H1 (cell line): Measurements from ENCODE around the gene MTMR4. TPM values are rescaled to one million over a fixed set of nuclear protein-coding genes. Genes with fewer than 3 reads are reported as not detected.

Source experiments
- CTCF ChIA-PET: fragments of 300-600 bp; sonication (Branson Sonifier 250); formaldehyde crosslinking; loops from one replicate; lab custom pipeline; 2021; ENCODE audit not compliant: partially characterized antibody; lab: Charles Lee
- POLR2A ChIA-PET: fragments of 300-600 bp; sonication (Branson Sonifier 250); formaldehyde crosslinking; loops from one replicate; lab custom pipeline; 2021; ENCODE audit warnings: inconsistent platforms; ENCODE audit not compliant: partially characterized antibody; lab: Charles Lee
- DNase-seq, 2 experiments: peaks; one replicate each; pipeline versions ENCODE4 v3.0.0 to v3.0.0-alpha.2; 2010 to 2022; ENCODE audit warnings: low spot score in 2 of 2, low read depth in 1 of 2, mixed read lengths in 1 of 2
- FAIRE-seq: peaks from 2 replicates; lab custom pipeline; 2011; peaks lifted over from hg19 to GRCh38; lab: Jason Lieb, UNC
- H2AFZ ChIP-seq: 2 replicates; pipeline ENCODE4 v1.8.1; 2012; ENCODE audit warnings: low read length, inconsistent platforms
- H2AK5ac ChIP-seq: 2 replicates; pipeline ENCODE4 v1.6.1; 2013; ENCODE audit warnings: low read depth, low read length
- H2BK120ac ChIP-seq: replicated peaks from 2 replicates; pipeline ENCODE3; 2013; ENCODE audit warnings: low read depth, low read length, inconsistent platforms
- H2BK12ac ChIP-seq: 2 replicates; pipeline ENCODE4 v1.6.1; 2013; ENCODE audit warnings: low read depth, low read length
- H2BK15ac ChIP-seq: 2 replicates; pipeline ENCODE4 v1.6.1; 2013; ENCODE audit warnings: low read length
- H2BK20ac ChIP-seq: 2 replicates; pipeline ENCODE4 v1.6.1; 2013; ENCODE audit warnings: low read length
- H2BK5ac ChIP-seq: 2 replicates; pipeline ENCODE4 v1.6.1; 2013; ENCODE audit warnings: low read depth, low read length
- H3K14ac ChIP-seq: 2 replicates; pipeline ENCODE4 v1.6.1; 2013; ENCODE audit warnings: inconsistent platforms; ENCODE audit not compliant: insufficient read length
- H3K18ac ChIP-seq: 2 replicates; pipeline ENCODE4 v1.6.1; 2013; ENCODE audit warnings: low read length; ENCODE audit errors: extremely low read depth
- H3K23ac ChIP-seq: 2 replicates; pipeline ENCODE4 v1.6.1; 2013; ENCODE audit warnings: inconsistent platforms; ENCODE audit not compliant: insufficient read length
- H3K23me2 ChIP-seq: 2 replicates; pipeline ENCODE4 v1.6.1; 2013; ENCODE audit warnings: low read depth, low read length
- H3K27ac ChIP-seq: 2 replicates; pipeline ENCODE4 v1.6.1; 2011; ENCODE audit warnings: low read depth, low read length, inconsistent platforms
- H3K27me3 ChIP-seq, 4 experiments: replicated peaks in 1 of 4; 1 replicate in 1 of 4; 2 replicates in 3 of 4; pipeline versions ENCODE4 v1.6.1 to v1.8.1; 2011 to 2013; ENCODE audit warnings: low read length in 3 of 4, mild to moderate bottlenecking in 3 of 4, inconsistent platforms in 2 of 4, mixed read lengths in 2 of 4, moderate library complexity in 1 of 4; ENCODE audit not compliant: control insufficient read depth in 3 of 4, insufficient read depth in 3 of 4; ENCODE audit errors: extremely low read depth in 1 of 4
- H3K36me3 ChIP-seq, 4 experiments: 2 replicates each; pipeline versions ENCODE4 v1.6.1 to v1.8.1; 2011 to 2013; ENCODE audit warnings: mild to moderate bottlenecking in 4 of 4, low read length in 3 of 4, moderate library complexity in 2 of 4, control low read depth in 1 of 4, inconsistent platforms in 1 of 4; ENCODE audit not compliant: insufficient read depth in 4 of 4, control insufficient read depth in 2 of 4
- H3K4ac ChIP-seq: replicated peaks from 2 replicates; pipeline ENCODE3; 2013; ENCODE audit warnings: low read length, low read depth, mixed read lengths, inconsistent platforms; ENCODE audit not compliant: insufficient read length
- H3K4me1 ChIP-seq, 4 experiments: replicated peaks in 1 of 4; 1 replicate in 1 of 4; 2 replicates in 3 of 4; pipeline versions ENCODE4 v1.6.1 to v1.8.1; 2011 to 2013; ENCODE audit warnings: low read length in 3 of 4, inconsistent platforms in 2 of 4, mixed read lengths in 1 of 4; ENCODE audit not compliant: insufficient read depth in 4 of 4, control insufficient read depth in 3 of 4
- H3K4me2 ChIP-seq, 2 experiments: 2 replicates each; pipeline versions ENCODE4 v1.6.1 to v1.8.1; 2011 to 2013; ENCODE audit warnings: low read depth in 2 of 2, low read length in 2 of 2, control low read depth in 1 of 2, inconsistent platforms in 1 of 2, mild to moderate bottlenecking in 1 of 2; ENCODE audit not compliant: insufficient read depth in 1 of 2
- H3K4me3 ChIP-seq, 4 experiments: fragments of 200-600, 300-600 bp in 1 of 4; sonication (generic), shearing (Covaris generic), sonication (Bioruptor Twin) in 1 of 4; 2 replicates each; pipeline versions ENCODE4 v1.5.1 to v1.8.1; 2011 to 2016; ENCODE audit warnings: low read length in 4 of 4, low read depth in 3 of 4, control low read depth in 2 of 4, inconsistent platforms in 2 of 4, mild to moderate bottlenecking in 2 of 4, mixed read lengths in 1 of 4, moderate library complexity in 1 of 4; ENCODE audit not compliant: insufficient read depth in 2 of 4; ENCODE audit errors: extremely low read depth in 1 of 4
- H3K56ac ChIP-seq: replicated peaks from 2 replicates; pipeline ENCODE3; 2013; ENCODE audit warnings: low read depth, mild to moderate bottlenecking, mixed read lengths, low read length, inconsistent platforms; ENCODE audit not compliant: insufficient read length
- H3K79me1 ChIP-seq: 2 replicates; pipeline ENCODE4 v1.6.1; 2013; ENCODE audit warnings: low read depth, low read length, control low read depth
- H3K79me2 ChIP-seq, 2 experiments: 2 replicates each; pipeline versions ENCODE4 v1.6.1 to v1.8.1; 2012 to 2013; ENCODE audit warnings: low read length in 2 of 2, mild to moderate bottlenecking in 2 of 2, inconsistent platforms in 1 of 2; ENCODE audit not compliant: insufficient read depth in 2 of 2, control insufficient read depth in 1 of 2
- H3K9ac ChIP-seq, 4 experiments: replicated peaks in 1 of 4; 1 replicate in 1 of 4; 2 replicates in 3 of 4; pipeline versions ENCODE4 v1.6.1 to v1.8.1; 2011 to 2013; ENCODE audit warnings: low read depth in 3 of 4, low read length in 3 of 4, control low read depth in 2 of 4, mild to moderate bottlenecking in 2 of 4, moderate library complexity in 2 of 4, inconsistent platforms in 1 of 4; ENCODE audit errors: extremely low read depth in 1 of 4
- H3K9me3 ChIP-seq, 2 experiments: 2 replicates each; pipeline versions ENCODE4 v1.6.1 to v1.8.1; 2012 to 2013; ENCODE audit warnings: mild to moderate bottlenecking in 2 of 2, moderate library complexity in 2 of 2, control low read depth in 1 of 2, inconsistent platforms in 1 of 2, low read depth in 1 of 2, low read length in 1 of 2, mixed read lengths in 1 of 2; ENCODE audit not compliant: insufficient read depth in 2 of 2
- H4K20me1 ChIP-seq, 2 experiments: replicated peaks in 1 of 2; 2 replicates each; pipeline versions ENCODE3 to v1.8.1; 2011 to 2013; ENCODE audit warnings: inconsistent platforms in 2 of 2, low read length in 2 of 2, mild to moderate bottlenecking in 1 of 2; ENCODE audit not compliant: insufficient read depth in 2 of 2, control insufficient read depth in 1 of 2
- H4K5ac ChIP-seq: 2 replicates; pipeline ENCODE4 v1.6.1; 2013; ENCODE audit warnings: low read length, low read depth, mixed read lengths, inconsistent platforms; ENCODE audit not compliant: insufficient read length
- H4K8ac ChIP-seq: 2 replicates; pipeline ENCODE4 v1.8.0; 2013; ENCODE audit warnings: mild to moderate bottlenecking, moderate library complexity, low read length, inconsistent platforms; ENCODE audit not compliant: insufficient read depth; ENCODE audit errors: extremely low read depth
- H4K91ac ChIP-seq: replicated peaks from 2 replicates; pipeline ENCODE3; 2013; ENCODE audit warnings: low read length, mixed read lengths, inconsistent platforms; ENCODE audit not compliant: insufficient read length
- BRCA1 ChIP-seq: IDR thresholded peaks from 2 replicates; pipeline ENCODE4 v1.6.1; 2012; ENCODE audit warnings: low read depth, low read length, improper control_type of control experiment
- CBX5 ChIP-seq: fragments of 300-800, 300-1000 bp; sonication (generic); IDR thresholded peaks from 2 replicates; pipeline ENCODE4 v1.7.1; 2016; ENCODE audit warnings: antibody characterized with exemption, low read length, low read depth
- E2F6 ChIP-seq: IDR thresholded peaks from 2 replicates; pipeline ENCODE4 v1.6.1; 2012; ENCODE audit warnings: inconsistent platforms
- EP300 ChIP-seq, 2 experiments: IDR thresholded peaks; 1 replicate in 1 of 2; 2 replicates in 1 of 2; pipeline ENCODE4 v1.6.1; 2011 to 2012; ENCODE audit warnings: low read depth in 2 of 2, low read length in 2 of 2, mild to moderate bottlenecking in 2 of 2, borderline replicate concordance in 1 of 2, inconsistent platforms in 1 of 2, moderate library complexity in 1 of 2
- POLR2AphosphoS5 ChIP-seq: IDR thresholded peaks from 2 replicates; pipeline ENCODE4 v1.6.1; 2011; ENCODE audit warnings: low read depth, low read length
- RAD21 ChIP-seq, 2 experiments: IDR thresholded peaks in 1 of 2; conservative IDR thresholded peaks in 1 of 2; 2 replicates each; pipeline ENCODE4 v1.6.1; 2011; ENCODE audit warnings: low read depth in 2 of 2, low read length in 2 of 2, improper control_type of control experiment in 1 of 2, inconsistent platforms in 1 of 2, mild to moderate bottlenecking in 1 of 2, moderate library complexity in 1 of 2
- RBBP5 ChIP-seq: IDR thresholded peaks from 2 replicates; pipeline ENCODE4 v1.7.1; 2012; ENCODE audit warnings: low read depth, mild to moderate bottlenecking, inconsistent platforms, low read length, moderate library complexity, borderline replicate concordance
- TCF12 ChIP-seq: IDR thresholded peaks from 2 replicates; pipeline ENCODE4 v1.6.1; 2011; ENCODE audit warnings: low read depth, mild to moderate bottlenecking, low read length
- YY1 ChIP-seq: IDR thresholded peaks from 2 replicates; pipeline ENCODE4 v1.6.1; 2011; ENCODE audit warnings: low read depth, mild to moderate bottlenecking, low read length
- WGBS, 2 experiments: shearing (Covaris generic) in 1 of 2; methylation state at CpG; one replicate each; pipeline versions ENCODE4 v1.1.6 to v1.1.7; 2013 to 2015; ENCODE audit warnings: low lambda C conversion rate in 2 of 2, mixed read lengths in 2 of 2, inconsistent platforms in 1 of 2, low coverage in 1 of 2, missing lambda C conversion rate in 1 of 2; ENCODE audit not compliant: insufficient replicate concordance in 2 of 2, insufficient coverage in 1 of 2, insufficient read length in 1 of 2; ENCODE audit errors: extremely low coverage in 1 of 2, missing lambda C conversion rate in 1 of 2; 5-methylcytosine and 5-hydroxymethylcytosine counted together
- polyA plus RNA-seq, 7 experiments: library from polyadenylated mRNA; depleted of rRNA in 3 of 7; stranded (reverse) in 5 of 7; unstranded in 2 of 7; fragments of >200 nt in 5 of 7; fragments of 200-250 nt in 2 of 7; gene quantifications; 1 replicate in 5 of 7; 2 replicates in 1 of 7; 4 replicates in 1 of 7; pipeline versions ENCODE4 v1.2.1 to v1.2.3, GENCODE V29; 2011 to 2013; ENCODE audit warnings: missing spikeins in 2 of 7, mixed read lengths in 2 of 7
- total RNA-seq: library from RNA; stranded (reverse); fragmentation: NEBNext Ultra II Directional; extraction: Animal tissue kit (Norgen Biotek cat#: 25700); gene quantifications from 2 replicates; pipeline ENCODE4 v1.2.1, GENCODE V29; 2021

MTMR4 gene
- total and polyA plus RNA-seq, 2 of the 8 experiments (the other 6 are each of a cell fraction or from before 2014, with no cell fraction given): 15.9 to 39.2 TPM

DNA sequence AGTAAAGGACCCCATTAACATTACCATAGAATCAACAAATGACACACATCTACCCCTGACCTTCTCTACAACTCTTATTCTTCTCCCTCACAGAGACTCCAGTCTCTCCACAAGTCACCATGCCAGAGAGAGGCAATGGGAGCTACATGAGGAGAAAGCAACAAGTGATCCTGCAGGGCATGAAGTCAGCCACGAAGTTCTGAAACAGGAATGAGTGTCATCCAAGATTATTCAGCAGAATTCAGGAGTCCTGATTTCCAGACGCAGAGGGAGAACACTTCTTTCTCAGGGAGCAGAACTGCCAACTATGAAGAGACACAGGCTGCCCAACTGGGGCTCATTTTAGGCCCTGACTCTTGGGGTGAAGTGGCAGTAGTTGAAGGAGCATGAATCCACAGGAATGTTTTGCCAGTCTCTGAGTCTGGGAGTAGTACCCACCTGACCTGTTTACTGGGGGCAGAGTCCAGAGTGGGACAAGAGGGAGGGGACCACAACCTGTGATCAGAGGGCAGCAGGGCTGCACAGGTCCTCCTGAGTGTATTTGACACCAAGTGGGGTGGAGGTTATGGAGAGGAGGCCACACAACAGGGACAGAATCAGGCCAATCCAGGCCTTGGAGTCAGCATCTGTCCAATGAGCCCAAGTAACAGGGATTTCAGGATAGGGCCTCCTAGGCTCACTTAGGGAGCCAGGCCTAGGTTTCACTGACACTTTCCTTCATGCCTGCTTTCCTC, 2.4 kb upstream of the MTMR4 start:
- no peak overlapping the region for H4K8ac ChIP-seq
- no peak overlapping the region for H3K56ac ChIP-seq
- no peaks in the 10 kb centered on the region for H3K27me3 ChIP-seq
- H4K20me1 ChIP-seq: peaks cover 0 to 2% of the 10 kb centered on the region in 2 experiments
- H2BK20ac ChIP-seq: no peak overlapping the region
- peak overlapping the region; percentile 46; the same call in 1 of the 2 replicates for H2BK12ac ChIP-seq
- peak overlapping the region; percentile 58 for H3K27ac ChIP-seq
- no peak overlapping the region for H2BK120ac ChIP-seq
- peak overlapping the region in 3 of 4 experiments; percentile 67 to 81 (median 70); a peak in 5 of 7 replicates for H3K9ac ChIP-seq
- peaks cover 0 to 7% (median 4%) of the 10 kb centered on the region in 4 experiments; a peak in 4 of 8 replicates for H3K36me3 ChIP-seq
- FAIRE-seq (no peak), DNase-seq (no peak)
- peaks cover 0 to 26% of the 10 kb centered on the region in 2 experiments; a peak in 2 of 4 replicates for H3K79me2 ChIP-seq
- peak overlapping the region; percentile 61 for H2BK5ac ChIP-seq
- peaks cover 4% of the 10 kb centered on the region for H3K79me1 ChIP-seq
- H3K4me1 ChIP-seq: peaks cover 0 to 18% (median 5%) of the 10 kb centered on the region in 4 experiments; a peak in 5 of 7 replicates
- peak overlapping the region; percentile 83; the same call in 1 of the 2 replicates for H2BK15ac ChIP-seq
- H2AK5ac ChIP-seq: peak overlapping the region; percentile 26; the same call in 1 of the 2 replicates
- no peak overlapping the region for H2AFZ ChIP-seq
- peaks cover 15% of the 10 kb centered on the region for H3K23me2 ChIP-seq
- H3K14ac ChIP-seq: no peak overlapping the region
- H4K91ac ChIP-seq: peak overlapping the region; percentile 69
- TF ChIP-seq EP300 (IDR thresholded peaks at IDR 0.05; ENCODE audit: borderline replicate concordance in 1 of 2, low read depth in 2 of 2, low read length in 2 of 2): no peak
- TF ChIP-seq RAD21 (IDR thresholded peaks at IDR 0.05 in 1 of 2, conservative IDR thresholded peaks at IDR 0.05 in 1 of 2; ENCODE audit: low read depth in 2 of 2, low read length in 2 of 2): no peak
- no peak for TF ChIP-seq E2F6
- TF ChIP-seq YY1: no peak
- TF ChIP-seq TCF12: no peak
- TF ChIP-seq RBBP5: no peak
- TF ChIP-seq CBX5: no peak
- TF ChIP-seq POLR2AphosphoS5: no peak
- no peak for TF ChIP-seq BRCA1
- H3K4me3 ChIP-seq: peak overlapping the region; percentile 79 to 88 (median 81)
- CTCF ChIA-PET: interaction anchor here (1.2 to 7.5 kb wide), 2 partner anchors 18 to 72 kb away, joined by 3 to 163 read pairs; no protein-coding TSS in a partner anchor
- no peak overlapping the region for H4K5ac ChIP-seq
- no peaks in the 10 kb centered on the region for H3K9me3 ChIP-seq
- POLR2A ChIA-PET: interaction anchor here (1.0 to 4.6 kb wide), 5 partner anchors 15 to 638 kb away, joined by 4 to 42 read pairs (median 27); partner anchors contain the start of genes PRR11 and SKA2
- no peak overlapping the region for H3K23ac ChIP-seq
- peak overlapping the region; percentile 86 to 95 for H3K4me2 ChIP-seq
- H3K4ac ChIP-seq: peak overlapping the region; percentile 40
- peak overlapping the region; percentile 55; the same call in 1 of the 2 replicates for H3K18ac ChIP-seq
- 63% methylated on average over 2 of the region's 2 CpGs; no CpG with 5 or more reads in 1 of the 2 experiments for WGBS, 2 experiments
